Amygdala (tissue), 56 donors: ENCODE measurements around the gene ABCA8.

ENCODE experiments used
- DNase-seq, 56 donors: peaks; one replicate each; lab custom pipeline; 2025; lab: John Stamatoyannopoulos, UW

Gene ABCA8

DNA sequence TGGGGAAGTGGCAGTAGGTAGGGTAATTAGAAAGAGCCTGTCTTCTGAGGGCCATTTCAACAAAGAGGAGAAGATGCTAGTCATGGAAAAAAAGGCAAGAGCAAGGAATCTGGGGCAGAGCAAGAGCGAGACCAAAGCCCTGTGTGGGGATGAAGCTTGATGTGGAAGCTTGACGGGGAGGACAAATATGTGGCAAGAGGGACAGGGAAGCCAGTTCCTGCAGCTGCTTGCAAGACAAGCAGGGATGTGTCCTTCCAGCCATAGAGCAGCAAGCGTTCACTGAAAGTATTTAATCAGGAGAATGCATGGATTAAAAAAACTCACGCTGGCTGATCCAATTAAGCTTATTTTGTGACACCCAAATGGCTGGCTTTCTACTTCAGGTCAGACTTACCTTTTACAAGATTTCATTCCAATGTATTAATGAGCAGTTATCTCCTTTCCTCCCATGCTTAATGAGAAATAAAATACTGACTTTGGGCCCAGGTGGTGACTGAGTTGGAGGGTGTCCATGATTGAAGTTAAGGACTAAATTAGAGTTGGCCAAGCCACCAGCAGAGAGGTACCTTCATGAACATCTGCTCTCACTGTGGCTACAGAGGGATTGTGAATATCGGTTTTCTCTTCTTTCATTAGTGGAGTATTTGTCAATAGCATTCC is 76.8 kb downstream of the ABCA8 start:
- no peak for DNase-seq

DNA sequence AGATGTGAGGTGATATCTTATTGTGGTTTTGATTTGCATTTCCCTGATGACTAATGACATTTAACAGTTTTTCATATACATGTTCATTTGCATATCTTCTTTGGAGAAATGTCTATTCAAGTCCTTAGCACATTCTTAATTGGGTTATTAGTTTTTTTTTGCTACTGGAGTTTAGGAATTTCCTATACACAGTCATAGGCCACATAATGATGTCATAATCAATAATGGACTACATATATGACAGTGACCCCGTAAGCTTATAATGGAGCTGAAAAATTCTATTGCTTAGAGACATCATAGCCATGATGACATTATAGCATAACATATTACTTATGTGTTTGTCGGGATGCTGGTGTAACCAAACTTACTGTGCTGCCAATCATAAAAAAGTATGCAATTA is 83.7 kb downstream of the ABCA8 start:
- DNase-seq: no peak

DNA sequence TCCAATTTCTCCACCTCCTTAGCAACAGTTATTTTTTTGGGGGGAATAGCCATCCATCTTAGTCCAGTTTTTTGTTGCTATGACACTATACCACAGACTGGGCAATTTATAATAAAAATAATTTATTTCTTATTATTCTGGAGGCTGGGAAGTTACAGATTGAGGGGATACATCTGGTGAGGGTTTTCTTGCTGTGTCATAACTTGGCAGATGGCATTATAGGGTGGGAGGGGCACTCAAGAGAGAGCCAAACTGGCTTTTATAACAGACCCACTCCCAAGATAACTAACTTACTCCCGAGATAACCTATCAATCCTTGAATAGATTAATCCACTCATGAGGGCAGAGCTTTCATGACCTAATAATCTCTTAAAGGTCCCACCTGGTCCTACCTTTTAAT is 84.2 kb downstream of the ABCA8 start:
- no peak for DNase-seq

DNA sequence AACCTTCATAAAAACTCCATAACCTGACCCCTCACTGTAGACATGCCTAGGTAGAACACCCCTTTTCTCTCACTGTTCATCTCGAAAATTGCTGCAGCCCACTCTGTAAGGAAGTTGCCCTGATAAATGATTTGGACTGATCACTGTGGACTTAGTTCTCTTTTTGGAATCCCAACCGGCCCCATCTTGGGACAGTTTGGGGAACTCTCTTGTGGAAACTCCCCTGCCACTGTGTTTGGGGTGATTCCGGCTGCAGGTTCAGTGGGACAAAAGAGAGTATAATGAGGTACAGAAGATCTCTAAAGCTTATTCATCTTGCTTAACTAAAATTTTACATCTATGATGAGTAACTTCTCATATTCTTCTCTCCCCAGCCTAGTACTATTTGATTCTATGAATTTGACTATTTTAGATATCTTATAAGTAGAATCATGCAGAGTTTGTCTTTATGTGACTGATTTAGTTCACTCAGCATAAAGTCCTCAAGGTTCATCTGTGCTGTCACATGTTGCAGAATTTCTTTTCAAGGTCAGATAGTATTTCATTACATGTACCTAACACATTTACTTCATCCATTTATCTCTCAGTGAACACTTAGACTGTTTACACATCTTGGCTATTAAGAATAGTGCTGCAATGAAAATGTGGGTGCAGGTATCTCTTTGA is 84.9 kb downstream of the ABCA8 start:
- DNase-seq: no peak

DNA sequence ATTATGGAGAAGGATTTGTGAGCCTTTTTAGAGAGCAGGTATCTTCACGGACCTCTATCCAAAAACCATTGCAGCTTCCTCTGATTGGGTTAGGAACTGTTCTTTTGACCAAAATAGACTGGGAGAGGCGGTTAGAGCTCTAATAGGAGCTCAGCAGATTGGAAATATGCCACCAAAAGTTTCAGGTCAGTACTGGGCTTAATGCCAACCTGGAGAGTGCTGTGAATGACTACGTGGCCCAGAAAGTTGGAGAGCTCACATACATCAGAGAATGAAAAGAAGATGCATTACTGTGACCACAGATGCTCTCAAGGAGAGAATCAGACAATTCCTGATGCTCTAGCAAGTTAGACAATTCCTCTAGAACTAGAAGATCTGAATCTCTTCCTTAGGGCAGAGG is 86.5 kb downstream of the ABCA8 start:
- DNase-seq: no peak

DNA sequence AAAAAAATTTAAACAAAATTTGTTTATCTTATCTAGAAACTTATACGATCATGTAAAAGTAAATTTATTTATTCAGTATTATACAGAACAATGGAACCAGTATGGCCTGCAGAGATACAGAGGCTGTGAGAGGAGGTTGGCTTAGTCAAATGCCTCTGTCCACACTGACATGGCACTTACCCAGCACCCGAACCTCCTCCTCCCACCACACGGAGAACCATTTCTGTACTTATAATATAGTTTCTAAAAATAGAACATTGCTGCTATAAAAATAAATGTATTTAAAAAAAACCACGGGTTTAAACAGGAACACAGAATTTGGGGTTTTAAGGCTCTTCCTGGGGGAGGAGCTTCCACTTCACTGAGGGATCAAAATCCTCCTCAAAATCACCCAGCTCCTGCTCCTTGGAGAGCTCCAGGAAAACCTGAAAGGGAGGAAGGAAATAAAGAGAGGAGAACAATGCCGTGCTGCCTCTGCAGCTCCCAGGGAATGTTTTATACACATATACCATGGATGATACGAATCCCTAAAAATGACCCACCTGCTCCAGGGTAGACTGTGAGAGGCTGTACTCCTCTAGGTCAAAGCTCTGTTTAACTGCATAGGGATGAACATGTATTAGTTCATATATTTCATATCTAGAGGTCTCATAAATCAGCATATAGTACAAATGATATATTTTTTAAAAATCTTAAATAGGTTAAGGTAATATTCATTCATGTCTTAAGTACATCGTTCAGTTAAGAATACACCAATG is 87.3 kb downstream of the ABCA8 start:
- DNase-seq: no peak

DNA sequence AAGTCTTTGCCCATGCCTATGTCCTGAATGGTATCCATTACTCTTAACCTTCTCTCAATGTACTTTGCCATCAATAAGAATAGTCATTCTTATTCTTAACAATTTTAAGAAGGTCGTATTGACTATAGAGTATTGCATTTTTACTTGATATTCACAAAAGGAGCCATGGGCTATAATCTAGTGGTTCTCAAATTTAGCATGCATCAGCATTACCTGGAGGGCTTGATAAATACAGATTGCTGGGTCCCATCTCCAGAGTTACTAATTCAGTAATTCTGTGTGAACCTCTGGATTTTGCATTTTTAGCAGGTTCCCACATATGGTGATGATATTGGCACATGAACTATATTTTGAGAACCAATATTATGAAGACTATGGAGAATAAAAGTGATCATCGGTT is 89.6 kb downstream of the ABCA8 start:
- DNase-seq: no peak

DNA sequence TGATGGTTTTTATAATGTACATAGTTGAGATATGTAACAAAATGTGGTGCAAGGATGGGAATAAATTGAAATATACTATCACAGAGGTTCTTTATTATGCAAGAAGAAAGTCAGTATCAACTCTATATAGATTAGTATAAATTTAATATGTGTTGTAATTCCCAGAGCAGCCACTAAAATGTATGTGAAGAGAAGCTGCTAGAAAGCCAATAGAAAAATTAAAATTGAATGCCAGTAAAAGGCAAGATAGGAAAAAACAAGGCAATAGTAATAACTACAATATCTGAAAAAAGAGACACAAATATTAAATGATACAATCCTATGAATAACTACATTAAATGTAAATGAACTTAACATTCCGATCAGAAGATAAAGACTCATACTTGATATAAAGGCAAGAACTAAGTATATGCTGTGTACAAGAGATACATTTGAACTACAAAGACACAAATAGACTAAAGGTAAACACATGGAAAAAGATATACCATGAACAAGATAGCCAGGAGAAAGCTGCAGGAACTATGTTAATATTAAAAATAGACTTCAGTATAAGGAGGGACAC is 92.0 kb downstream of the ABCA8 start:
- DNase-seq: no peak

DNA sequence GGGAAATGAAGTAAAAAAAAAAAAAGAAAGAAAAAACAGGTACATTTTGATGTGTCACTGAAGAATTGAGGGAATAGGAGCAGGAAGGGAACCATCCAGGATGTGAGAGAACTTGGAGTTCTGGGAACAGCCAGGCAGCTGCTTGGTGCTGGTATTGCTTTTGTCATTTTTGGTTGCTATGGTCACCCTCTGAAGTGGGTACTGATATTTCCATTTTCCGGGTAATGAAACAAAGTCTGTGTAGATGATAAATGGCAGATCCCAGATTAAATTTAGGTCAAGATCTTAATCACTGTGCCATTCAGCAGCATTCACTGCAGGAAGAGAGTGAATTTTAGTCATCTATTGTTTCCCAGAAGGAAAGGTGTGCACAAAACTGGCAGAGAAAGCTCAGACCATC is 93.6 kb downstream of the ABCA8 start:
- DNase-seq: peak in 2 of 56 donors; percentile 4 to 9

DNA sequence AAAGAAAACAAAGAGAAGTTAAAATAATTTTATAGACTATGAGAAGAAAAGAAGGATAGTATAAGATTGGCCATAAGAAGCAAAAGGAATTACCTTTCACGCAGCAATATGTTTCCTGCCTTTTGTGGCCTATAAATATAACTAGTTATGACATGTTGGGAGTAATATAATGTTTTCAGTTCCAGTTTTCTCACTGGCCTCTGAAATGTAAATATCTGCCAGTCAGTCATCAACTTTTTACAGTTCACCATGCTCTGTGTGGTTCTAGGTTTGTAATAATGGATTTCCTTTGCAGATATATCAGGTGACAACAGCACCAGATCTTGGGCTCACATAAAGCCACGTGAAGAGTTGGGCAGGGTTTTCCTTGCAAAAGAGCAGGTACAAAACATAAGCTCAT is 94.3 kb downstream of the ABCA8 start:
- DNase-seq: no peak

DNA sequence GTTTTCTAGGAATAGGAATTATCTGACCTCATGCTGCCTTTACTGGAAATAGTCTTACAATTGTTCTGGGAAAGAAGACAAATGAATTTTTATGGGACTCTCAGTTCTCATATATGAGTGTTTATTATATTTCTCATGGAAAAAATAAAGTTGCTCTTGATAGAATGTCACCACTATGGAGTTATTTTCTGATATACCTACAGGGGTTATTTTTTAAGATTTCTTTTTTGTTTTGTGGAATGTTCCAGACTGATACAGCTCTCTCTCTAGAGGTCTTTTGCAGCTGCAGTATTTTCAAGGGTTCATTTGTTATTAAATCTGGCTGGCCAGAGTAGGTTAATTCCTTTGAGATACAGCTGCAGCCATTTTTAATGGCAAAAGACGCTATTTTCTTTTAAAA is 100.7 kb downstream of the ABCA8 start:
- DNase-seq: no peak

DNA sequence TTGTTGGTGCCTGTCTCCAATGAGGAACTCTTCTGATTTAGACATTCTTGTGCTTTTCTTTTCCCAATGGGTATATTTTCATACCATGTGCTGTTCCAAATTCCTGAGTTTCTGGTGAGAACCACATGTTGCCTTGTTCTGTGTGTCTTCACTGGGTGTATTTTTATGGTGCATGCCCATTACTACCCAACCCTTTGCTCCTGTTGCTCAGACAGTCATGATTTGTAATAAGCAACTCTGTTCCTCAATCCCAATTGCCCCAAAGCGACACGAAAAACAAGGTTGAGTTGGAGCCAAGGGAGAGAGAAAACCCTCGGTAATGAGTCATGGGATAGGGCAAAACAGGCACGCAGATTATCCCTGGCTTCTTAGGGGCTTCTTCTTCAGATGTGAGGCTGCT is 101.8 kb downstream of the ABCA8 start:
- DNase-seq: no peak

DNA sequence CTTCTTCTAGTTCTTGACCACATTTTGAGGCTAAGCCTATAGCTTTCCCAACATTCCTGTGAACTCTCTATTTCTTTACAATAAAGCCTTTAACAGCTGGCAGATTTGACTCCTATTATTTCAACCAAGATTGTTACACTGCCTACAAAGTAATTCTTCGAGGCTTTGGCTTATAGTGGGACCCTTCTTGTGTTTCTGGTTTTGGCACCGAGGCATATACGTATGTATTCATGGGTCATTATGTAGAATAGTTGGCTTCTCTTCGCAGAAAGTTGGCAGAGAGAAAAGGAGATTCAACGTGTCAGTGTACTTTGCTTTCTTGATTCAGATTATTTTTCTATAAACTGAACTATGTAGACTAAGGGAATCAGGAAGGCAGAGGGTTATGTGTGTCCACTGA is 102.2 kb downstream of the ABCA8 start:
- DNase-seq: no peak

DNA sequence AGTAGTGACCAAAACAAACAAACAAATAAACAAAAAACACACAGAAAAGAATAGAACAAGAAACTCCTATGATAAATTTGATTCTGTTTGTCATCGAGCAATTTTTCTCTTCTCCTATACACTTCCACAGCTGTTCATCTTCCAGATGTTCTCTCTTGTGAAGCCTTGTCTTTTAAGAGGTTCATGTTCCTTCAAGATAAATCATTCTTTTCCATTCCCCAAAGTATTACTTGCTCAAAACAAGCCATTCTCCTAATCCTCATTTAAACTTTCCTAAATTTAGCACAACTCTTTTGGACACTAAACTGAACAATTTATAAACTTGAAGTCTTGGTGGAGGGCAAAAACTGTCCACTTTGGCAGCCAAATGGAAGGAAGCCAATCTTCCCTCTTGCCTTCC is 103.3 kb downstream of the ABCA8 start:
- DNase-seq: no peak

DNA sequence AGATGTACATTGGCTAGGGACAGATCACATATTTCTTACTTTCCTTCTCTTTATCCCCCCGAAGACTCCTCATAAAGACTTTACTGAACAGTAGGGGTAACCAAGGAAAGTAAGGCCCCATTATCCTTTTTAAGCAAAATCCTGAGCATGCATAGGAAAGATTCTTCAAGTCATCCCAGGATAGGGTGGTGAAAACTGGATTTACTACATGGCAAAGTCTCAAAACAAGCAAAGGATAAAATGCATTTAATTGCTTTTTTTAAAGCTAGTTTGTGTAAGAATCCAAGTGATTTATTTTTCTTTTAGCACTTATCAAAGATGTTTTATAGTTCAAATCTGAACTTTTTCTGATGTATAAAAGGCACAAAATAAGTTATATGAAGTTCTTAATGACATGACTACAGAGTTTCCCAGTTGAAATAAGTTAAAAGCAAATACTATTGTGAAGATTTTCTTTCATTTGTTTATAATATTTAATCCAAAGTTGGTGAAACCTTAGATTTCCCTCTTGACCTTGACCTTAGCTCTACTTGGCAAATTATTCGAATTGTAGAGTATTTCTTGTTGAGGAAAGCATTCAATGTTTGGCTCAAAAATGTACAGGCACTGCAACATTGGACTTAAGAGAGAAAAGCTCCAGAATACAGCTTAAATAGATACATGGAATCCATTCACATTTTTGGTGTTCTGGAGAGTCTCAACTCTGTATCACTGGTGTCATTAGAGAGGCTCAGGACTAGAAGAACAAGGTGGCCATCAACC is 104.3 kb downstream of the ABCA8 start:
- no peak for DNase-seq

DNA sequence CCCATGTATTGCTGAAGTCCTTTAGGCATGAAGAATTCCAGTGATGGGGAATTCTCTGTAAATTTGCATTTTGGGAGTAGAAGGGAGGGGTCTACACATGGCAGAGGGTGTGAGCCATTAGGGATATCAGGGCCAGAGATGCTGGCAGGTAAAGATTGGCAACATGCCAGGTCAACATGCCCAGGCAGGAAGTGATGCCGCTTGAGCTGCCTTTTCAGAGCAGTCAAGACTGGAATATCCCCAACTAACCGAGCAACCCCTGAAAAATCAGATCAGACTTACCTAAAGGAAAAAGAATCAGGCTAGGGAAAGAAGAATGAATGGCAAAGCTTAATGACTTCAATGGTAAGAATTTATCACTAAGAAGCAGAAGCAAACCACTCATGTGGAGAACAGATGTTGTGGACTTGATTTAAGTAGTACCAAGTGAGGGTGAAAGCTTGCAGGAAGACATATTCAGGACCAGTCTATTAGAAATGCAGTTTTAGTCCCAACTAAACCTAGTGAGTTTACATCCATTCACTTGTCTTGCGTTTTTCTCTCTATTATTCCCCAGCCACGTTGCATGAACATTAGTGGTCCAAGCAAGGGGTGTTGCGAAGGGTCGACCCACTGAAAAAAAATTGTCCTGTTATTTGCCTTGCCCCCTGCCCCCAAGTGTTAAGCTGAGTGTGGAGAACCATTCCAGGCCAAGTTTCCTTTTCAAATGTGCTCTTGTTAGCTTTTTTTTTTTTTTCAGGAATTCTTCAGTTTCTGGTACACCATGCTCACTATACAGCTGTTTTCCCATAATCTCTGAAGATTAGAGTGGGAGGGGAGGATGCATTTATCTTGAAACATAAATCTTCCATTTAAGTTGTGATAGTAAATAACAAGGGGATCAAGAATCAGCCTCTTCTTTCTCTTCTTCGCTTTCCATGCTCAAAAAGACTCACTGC is 105.2 kb downstream of the ABCA8 start:
- DNase-seq: no peak

DNA sequence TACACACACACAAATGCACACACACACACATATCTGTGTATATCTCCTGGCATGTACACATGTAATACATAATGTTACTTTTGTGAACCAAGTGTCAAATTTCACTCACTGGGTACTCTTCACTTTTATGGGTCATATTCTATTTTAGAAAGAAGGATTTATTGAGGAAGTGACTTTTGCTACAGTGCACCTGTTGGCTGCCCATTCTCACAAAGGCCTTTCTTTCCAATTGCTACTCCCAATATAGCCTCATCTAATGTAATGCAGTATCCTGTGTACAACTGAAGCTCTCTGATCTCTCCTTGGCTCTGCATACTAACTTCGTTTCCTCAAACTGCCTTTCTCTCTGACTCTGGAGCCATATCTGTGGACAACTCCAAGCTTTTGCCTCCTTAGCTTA is 107.5 kb downstream of the ABCA8 start:
- DNase-seq: no peak

DNA sequence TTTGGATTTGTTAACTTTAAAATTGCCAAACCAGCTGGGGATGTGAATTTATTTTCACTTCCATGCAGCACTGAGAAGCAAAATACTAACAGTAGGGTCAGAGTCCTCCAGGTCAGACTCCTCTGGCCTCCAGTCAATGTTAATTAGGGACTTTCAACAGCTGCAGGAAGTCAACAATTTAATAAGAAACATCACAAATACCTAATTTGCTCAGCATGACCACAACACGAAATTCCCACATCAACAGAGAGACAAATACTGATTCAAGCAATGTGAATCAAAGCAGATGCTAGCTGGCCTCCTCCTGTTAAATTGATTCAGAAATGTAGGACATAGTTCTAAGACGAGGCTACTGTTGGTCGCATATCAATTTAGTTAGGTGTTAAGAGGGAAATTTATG is 111.7 kb downstream of the ABCA8 start:
- no peak for DNase-seq

DNA sequence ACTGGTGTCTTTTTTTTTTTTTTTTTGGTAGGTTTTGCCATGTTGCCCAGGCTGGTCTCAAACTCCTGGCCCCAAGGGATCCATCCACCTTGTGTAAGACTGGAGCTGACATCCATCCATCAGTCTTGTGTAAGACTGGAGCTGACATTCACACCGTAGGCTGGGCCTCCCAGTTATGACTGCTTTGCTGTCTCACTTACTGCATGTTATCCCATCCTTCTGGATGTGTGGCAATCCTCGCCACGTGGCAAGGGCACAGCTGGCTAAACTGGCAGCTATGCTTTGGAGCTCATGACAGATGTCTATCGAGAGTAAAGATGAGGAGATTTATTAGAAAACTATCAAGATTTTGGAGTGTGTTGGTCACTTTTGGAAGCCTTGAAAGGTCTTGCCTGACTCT is 115.1 kb downstream of the ABCA8 start:
- peak in 11 of 56 donors; percentile 1 to 36 (median 23) for DNase-seq

DNA sequence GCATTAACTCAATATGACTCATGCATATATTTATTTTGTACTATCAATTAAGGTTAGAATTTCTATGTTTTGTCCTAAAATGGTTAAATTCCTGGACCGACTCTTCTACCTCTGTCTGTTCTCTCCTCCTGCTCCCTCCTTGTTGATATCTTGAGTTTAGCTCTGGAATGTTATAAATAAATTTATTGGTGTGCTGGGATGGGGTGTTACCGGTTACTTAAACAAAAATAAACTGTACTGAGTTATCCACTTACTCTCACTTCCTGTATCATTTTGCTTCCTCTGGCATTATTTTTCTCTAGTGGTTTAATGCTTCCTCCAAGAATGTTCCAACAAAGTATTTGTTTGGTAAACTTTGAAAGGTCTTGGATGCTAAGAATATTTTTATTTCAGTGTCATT is 120.1 kb downstream of the ABCA8 start:
- no peak for DNase-seq
